CD14-positive monocyte (primary cell): Measurements from ENCODE around the gene TNXB. TPM values are rescaled to one million over a fixed set of nuclear protein-coding genes. Genes with fewer than 3 reads are reported as not detected.

ENCODE experiments used
- DNase-seq, 3 donors: peaks; one replicate each; pipeline ENCODE4 v3.0.0-alpha.2; 2011 to 2022
- H2AFZ ChIP-seq: 2 replicates; pipeline ENCODE4 v1.6.0; 2012; ENCODE audit warnings: mild to moderate bottlenecking, low read depth, low read length, inconsistent platforms; ENCODE audit not compliant: insufficient read depth, poor library complexity, severe bottlenecking
- H3K27ac ChIP-seq, 2 donors: 1 replicate in 1 of 2; 2 replicates in 1 of 2; pipeline ENCODE4 v1.5.1; 2012 to 2013; ENCODE audit warnings: low read length in 2 of 2, control low read depth in 1 of 2, inconsistent platforms in 1 of 2, low read depth in 1 of 2, mild to moderate bottlenecking in 1 of 2
- H3K27me3 ChIP-seq, 2 donors: one replicate each; pipeline versions ENCODE4 v1.6.0 to v1.6.1; 2011 to 2013; ENCODE audit warnings: low read length in 2 of 2; ENCODE audit not compliant: control insufficient read depth in 2 of 2, insufficient read depth in 2 of 2
- H3K36me3 ChIP-seq, 2 donors: replicated peaks in 1 of 2; 1 replicate in 1 of 2; 2 replicates in 1 of 2; pipeline versions ENCODE4 v1.5.1 to v1.6.1; 2012 to 2013; ENCODE audit warnings: low read length in 2 of 2, control low read depth in 1 of 2, inconsistent platforms in 1 of 2, mild to moderate bottlenecking in 1 of 2; ENCODE audit not compliant: insufficient read depth in 2 of 2, control insufficient read depth in 1 of 2
- H3K4me1 ChIP-seq, 2 donors: 1 replicate in 1 of 2; 2 replicates in 1 of 2; pipeline versions ENCODE4 v1.5.1 to v1.6.1; 2012 to 2013; ENCODE audit warnings: low read length in 2 of 2, control low read depth in 1 of 2, inconsistent platforms in 1 of 2, mild to moderate bottlenecking in 1 of 2, moderate library complexity in 1 of 2; ENCODE audit not compliant: insufficient read depth in 2 of 2, control insufficient read depth in 1 of 2
- H3K4me2 ChIP-seq: replicated peaks from 2 replicates; pipeline ENCODE3; 2012; ENCODE audit warnings: low read length, moderate library complexity, mild to moderate bottlenecking; ENCODE audit not compliant: poor library complexity, severe bottlenecking; ENCODE audit errors: extremely low read depth
- H3K4me3 ChIP-seq, 3 experiments: fragments of 200-600 bp in 1 of 3; sonication (generic) in 1 of 3; replicated peaks in 1 of 3; 1 replicate in 2 of 3; 2 replicates in 1 of 3; pipeline ENCODE4 v1.5.1; 2011 to 2013; ENCODE audit warnings: low read length in 3 of 3, mild to moderate bottlenecking in 3 of 3, control low read depth in 2 of 3, low read depth in 2 of 3, inconsistent platforms in 1 of 3, moderate library complexity in 1 of 3
- H3K79me2 ChIP-seq: 2 replicates; pipeline ENCODE4 v1.6.0; 2012; ENCODE audit warnings: mild to moderate bottlenecking, control low read depth, inconsistent platforms, low read length, moderate library complexity; ENCODE audit not compliant: insufficient read depth
- H3K9ac ChIP-seq: 2 replicates; pipeline ENCODE4 v1.6.0; 2017; ENCODE audit warnings: low read length, mild to moderate bottlenecking; ENCODE audit not compliant: insufficient read depth, poor library complexity, severe bottlenecking
- H3K9me3 ChIP-seq, 2 donors: replicated peaks in 1 of 2; 1 replicate in 1 of 2; 2 replicates in 1 of 2; pipeline versions ENCODE4 v1.5.1 to v1.6.1; 2012 to 2013; ENCODE audit warnings: low read length in 2 of 2, control low read depth in 1 of 2; ENCODE audit not compliant: control insufficient read depth in 1 of 2, insufficient read depth in 1 of 2
- H4K20me1 ChIP-seq: 2 replicates; pipeline ENCODE4 v1.6.0; 2012; ENCODE audit warnings: mild to moderate bottlenecking, low read length, control low read depth, moderate library complexity; ENCODE audit not compliant: insufficient read depth
- H3K27ac Mint-ChIP-seq, 7 donors: one replicate each; pipeline ENCODE4 v1.8.0; 2020; ENCODE audit warnings: mild to moderate bottlenecking in 7 of 7, mixed read lengths in 7 of 7, moderate library complexity in 6 of 7, inconsistent platforms in 2 of 7
- H3K27me3 Mint-ChIP-seq, 3 donors: one replicate each; pipeline ENCODE4 v1.8.0; 2021 to 2022; ENCODE audit warnings: low read depth in 3 of 3, mild to moderate bottlenecking in 3 of 3, mixed read lengths in 3 of 3, moderate library complexity in 3 of 3, inconsistent platforms in 1 of 3
- H3K36me3 Mint-ChIP-seq, 2 donors: one replicate each; pipeline ENCODE4 v1.8.0; 2020; ENCODE audit warnings: mixed read lengths in 2 of 2, inconsistent platforms in 1 of 2, mild to moderate bottlenecking in 1 of 2
- H3K4me1 Mint-ChIP-seq: one replicate; pipeline ENCODE4 v1.8.0; 2020; ENCODE audit warnings: mild to moderate bottlenecking, mixed read lengths
- H3K4me3 Mint-ChIP-seq, 2 donors: one replicate each; pipeline ENCODE4 v1.8.0; 2020; ENCODE audit warnings: mild to moderate bottlenecking in 2 of 2, mixed read lengths in 2 of 2, moderate library complexity in 1 of 2
- H3K9me3 Mint-ChIP-seq, 7 donors: one replicate each; pipeline ENCODE4 v1.8.0; 2020 to 2022; ENCODE audit warnings: mixed read lengths in 7 of 7, mild to moderate bottlenecking in 6 of 7, moderate library complexity in 6 of 7, inconsistent platforms in 2 of 7
- CTCF ChIP-seq: fragments of 200-600 bp; IDR thresholded peaks from one replicate; pipeline ENCODE4 v1.8.0; 2022; ENCODE audit warnings: antibody characterized with exemption, mild to moderate bottlenecking
- WGBS: methylation state at CpG from one replicate; pipeline ENCODE4 v1.1.5; 2013; ENCODE audit warnings: missing lambda C conversion rate; ENCODE audit not compliant: insufficient coverage; 5-methylcytosine and 5-hydroxymethylcytosine counted together
- intact Hi-C, 2 donors: fragments of 100-400 bp; cut with micrococcal nuclease; formaldehyde crosslinking; loops; one replicate each; pipeline versions ENCODE4 v1.15.0 to v1.15.1; 2023
- polyA plus RNA-seq, 3 donors: library from polyadenylated mRNA; depleted of rRNA in 1 of 3; unstranded in 2 of 3; stranded (reverse) in 1 of 3; fragments of 300-500 nt in 2 of 3; fragments of >200 nt in 1 of 3; fragmentation: Illumina TruSeq in 2 of 3; gene quantifications; 1 replicate in 2 of 3; 2 replicates in 1 of 3; pipeline ENCODE4 v1.2.3, GENCODE V29; 2012 to 2021

Gene TNXB
- polyA plus RNA-seq, 3 donors, result 1.2 TPM; not detected in 2

GRCh38 chr6:32113386-32114352 lies 4.5 kb upstream of the TNXB start:
- no peaks in the 10 kb centered on the region for H3K9me3 ChIP-seq
- H3K36me3 ChIP-seq, result peaks cover 36 to 49% of the 10 kb centered on the region in 2 donors
- Mint-ChIP-seq H3K9me3 (peaks cover 0 to 2% (median 0%) of the 10 kb centered on the region in 7 donors), H3K4me3 (no peak overlapping the region), H3K36me3 (peaks cover 57 to 60% of the 10 kb centered on the region in 2 donors), H3K27ac (peak overlapping the region in 5 of 7 donors; percentile 14 to 73 (median 61)), H3K4me1 (peaks cover 2% of the 10 kb centered on the region), H3K27me3 (peaks cover 13 to 16% (median 16%) of the 10 kb centered on the region in 3 donors)
- H3K27me3 ChIP-seq, result peaks cover 3 to 13% of the 10 kb centered on the region in 2 donors
- peak overlapping the region in 1 of 2 donors; percentile 6 for H3K27ac ChIP-seq
- no peak overlapping the region for H3K4me3 ChIP-seq
- H3K4me1 ChIP-seq, result no peaks in the 10 kb centered on the region
- intact Hi-C loops, result no loop called here
- no peaks in the 10 kb centered on the region for H3K79me2 ChIP-seq
- TF ChIP-seq CTCF, result no peak
- no peak overlapping the region for H3K4me2 ChIP-seq
- 84% methylated on average over 5 of the region's 9 CpGs for WGBS
- peak overlapping the region; percentile 15 for H3K9ac ChIP-seq
- no peak overlapping the region for H2AFZ ChIP-seq
- peak; percentile 30 to 57 (median 43) for DNase-seq
- H4K20me1 ChIP-seq, result peaks cover 24% of the 10 kb centered on the region

GRCh38 chr6:32112431-32112980 lies 3.4 kb upstream of the TNXB start:
- no peak for TF ChIP-seq CTCF
- Histone ChIP-seq H3K79me2 (no peaks in the 10 kb centered on the region), H3K4me3 (no peak overlapping the region), H3K36me3 (peaks cover 25 to 38% of the 10 kb centered on the region in 2 donors), H2AFZ (no peak overlapping the region), H3K4me1 (no peaks in the 10 kb centered on the region), H3K9ac (no peak overlapping the region), H3K27me3 (peaks cover 3 to 21% of the 10 kb centered on the region in 2 donors), H3K9me3 (no peaks in the 10 kb centered on the region), H4K20me1 (peaks cover 15% of the 10 kb centered on the region), H3K27ac (no peak overlapping the region), H3K4me2 (no peak overlapping the region)
- Mint-ChIP-seq H3K36me3 (peaks cover 45 to 49% of the 10 kb centered on the region in 2 donors), H3K4me3 (no peak overlapping the region), H3K27me3 (peaks cover 22 to 28% (median 25%) of the 10 kb centered on the region in 3 donors), H3K4me1 (peaks cover 8% of the 10 kb centered on the region), H3K27ac (peak overlapping the region in 3 of 7 donors; percentile 6 to 51 (median 43)), H3K9me3 (peaks cover 0 to 2% (median 0%) of the 10 kb centered on the region in 7 donors)
- DNase-seq, result no peak
- intact Hi-C loops, result no loop called here
- 93% methylated on average over 6 of the region's 9 CpGs for WGBS
